Inflammatory macrophage treated with lipopolysaccharide for 1 hour (primary cell): ENCODE results near the gene CLEC16A.

Experiments
- DNase-seq, 2 donors: peaks; one replicate each; pipeline ENCODE4 v3.0.0-alpha.2; 2020 to 2022

Gene CLEC16A

GRCh38 chr16:11164482-11165270 lies 220.3 kb downstream of the CLEC16A start:
- no peak for DNase-seq

- DNase-seq: no peak
These were observed 221.0 kb downstream of the CLEC16A start for GRCh38 chr16:11165349-11165748.

- DNase-seq: no peak
These were observed 221.7 kb downstream of the CLEC16A start for GRCh38 chr16:11165894-11166665.

- no peak for DNase-seq
These were observed 223.2 kb downstream of the CLEC16A start for GRCh38 chr16:11167581-11167980.

GRCh38 chr16:11168386-11169051 lies 224.2 kb downstream of the CLEC16A start:
- DNase-seq: no peak

GRCh38 chr16:11169641-11170040 lies 225.3 kb downstream of the CLEC16A start:
- DNase-seq: no peak

GRCh38 chr16:11170201-11170600 lies 225.8 kb downstream of the CLEC16A start:
- DNase-seq: no peak

- no peak for DNase-seq
These were observed 226.5 kb downstream of the CLEC16A start for GRCh38 chr16:11170696-11171447.

- DNase-seq: no peak
These were observed 227.0 kb downstream of the CLEC16A start for GRCh38 chr16:11171448-11171709.

GRCh38 chr16:11171757-11172299 lies 227.5 kb downstream of the CLEC16A start:
- no peak for DNase-seq

- DNase-seq: no peak
These were observed 229.1 kb downstream of the CLEC16A start for GRCh38 chr16:11173426-11173825.

GRCh38 chr16:11174141-11174540 lies 229.8 kb downstream of the CLEC16A start:
- no peak for DNase-seq

- DNase-seq: no peak
These were observed 230.9 kb downstream of the CLEC16A start for GRCh38 chr16:11175106-11175786.

GRCh38 chr16:11175787-11176341 lies 231.5 kb downstream of the CLEC16A start:
- no peak for DNase-seq

- DNase-seq: peak; percentile 66 to 87
These were observed 233.3 kb downstream of the CLEC16A start for GRCh38 chr16:11177578-11178160.

- DNase-seq: no peak
These were observed 234.1 kb downstream of the CLEC16A start for GRCh38 chr16:11178424-11178823.

- DNase-seq: peak; percentile 65 to 76
These were observed 235.2 kb downstream of the CLEC16A start for GRCh38 chr16:11179574-11179973.

- peak; percentile 62 to 65 for DNase-seq
These were observed 236.1 kb downstream of the CLEC16A start for GRCh38 chr16:11180489-11180888.

GRCh38 chr16:11181242-11181898 lies 237.0 kb downstream of the CLEC16A start:
- no peak for DNase-seq

GRCh38 chr16:11181899-11182279 lies 237.5 kb downstream of the CLEC16A start:
- DNase-seq: peak; percentile 96 to 99

- DNase-seq: peak; percentile 57 to 74
These were observed 238.0 kb downstream of the CLEC16A start for GRCh38 chr16:11182411-11182810.
